ENCODE measurements around the gene UBTD1.
"Not testable (repeated sequence)": the region's sequence is repeated elsewhere in the genome, so short reads cannot be mapped to it uniquely, and the experiment has no call there.

The UBTD1 gene

DNA sequence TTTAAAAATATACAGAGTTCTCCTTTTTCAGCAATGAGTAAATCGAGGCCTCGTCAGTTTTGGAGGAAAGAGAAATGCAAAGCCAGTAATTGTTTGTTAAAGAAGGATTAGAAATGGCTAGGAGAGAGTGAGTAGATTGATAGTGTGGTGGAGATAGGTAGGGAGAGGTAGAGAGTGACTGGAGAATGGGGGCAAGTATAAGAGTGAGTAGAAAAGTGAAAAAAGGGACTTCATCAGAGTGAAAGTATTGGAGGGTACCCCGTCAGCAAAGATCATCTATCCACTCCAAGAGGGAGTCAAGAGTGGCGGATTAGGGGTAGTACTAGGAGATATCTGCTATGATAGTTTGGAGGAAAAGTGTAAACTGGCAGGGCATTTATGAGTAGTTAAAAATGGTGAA, 64.6 kb downstream of the UBTD1 start:
- DNase-seq (ENCODE audit: low spot score): no peak

DNA sequence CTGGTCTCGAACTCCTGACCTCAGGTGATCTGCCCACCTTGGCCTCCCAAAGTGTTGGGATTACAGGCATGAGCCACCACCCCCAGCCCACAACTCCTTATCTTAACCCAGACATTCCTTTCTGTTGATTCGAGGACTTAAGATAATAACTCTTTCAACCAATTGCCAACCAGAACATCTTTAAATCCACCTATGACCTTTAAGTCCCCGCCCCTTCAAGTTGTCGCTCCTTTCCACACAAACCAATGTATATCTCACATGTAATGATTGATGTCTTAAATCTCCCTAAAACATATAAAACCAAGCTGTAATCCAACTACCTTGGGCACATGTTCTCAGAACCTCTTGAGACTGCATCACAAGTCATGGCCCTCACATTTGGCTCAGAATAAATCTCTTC, 66.1 kb downstream of the UBTD1 start:
- no peak for DNase-seq (ENCODE audit: low spot score)

DNA sequence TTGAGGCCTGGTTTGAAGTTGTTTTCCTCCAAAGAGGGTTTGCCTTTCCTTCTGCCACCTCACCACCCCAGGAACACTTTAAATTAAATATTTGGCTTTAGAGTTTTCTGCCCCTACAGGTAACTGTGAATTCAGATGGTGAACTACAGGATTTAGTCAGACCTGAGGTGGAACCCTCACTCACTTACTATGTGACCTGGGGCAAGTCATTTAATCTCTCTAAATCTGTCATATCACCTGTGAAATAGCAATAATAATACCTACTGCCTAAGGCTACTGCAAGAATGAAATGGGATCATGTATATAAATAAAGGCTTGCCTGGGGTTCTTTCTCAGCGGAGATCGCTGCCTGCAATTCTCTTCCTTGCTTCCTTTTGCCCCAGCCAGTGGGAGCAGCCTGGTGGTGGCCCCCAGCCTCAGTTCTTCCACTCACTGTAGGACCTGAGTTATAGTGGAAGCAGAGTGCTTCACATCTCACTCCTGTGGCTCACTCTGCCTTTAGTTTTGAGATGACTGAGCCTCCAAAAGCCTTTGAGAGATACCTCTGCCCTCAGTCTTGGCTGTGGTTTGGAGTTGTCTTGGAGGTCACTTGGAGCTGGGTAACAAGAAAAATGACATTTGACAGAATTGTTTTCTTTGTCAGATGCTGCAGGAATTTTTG, 67.7 kb downstream of the UBTD1 start:
- DNase-seq (ENCODE audit: low spot score): no peak

DNA sequence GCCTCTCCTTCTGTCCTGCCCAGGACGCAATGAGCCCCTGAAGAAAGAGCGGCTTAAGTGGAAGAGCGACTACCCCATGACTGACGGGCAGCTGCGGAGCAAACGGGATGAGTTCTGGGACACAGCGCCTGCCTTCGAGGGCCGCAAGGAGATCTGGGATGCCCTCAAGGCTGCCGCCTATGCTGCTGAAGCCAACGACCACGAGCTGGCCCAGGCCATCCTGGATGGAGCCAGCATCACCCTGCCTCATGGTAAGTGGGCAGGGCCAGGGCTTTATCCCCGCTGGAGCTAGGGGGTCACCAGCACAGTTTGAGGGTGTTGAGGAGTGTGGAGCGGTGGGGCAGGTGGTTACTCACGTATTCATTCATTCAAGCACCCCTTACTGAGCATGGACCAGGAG, 69.2 kb downstream of the UBTD1 start:
- no peak for DNase-seq (ENCODE audit: low spot score)

DNA sequence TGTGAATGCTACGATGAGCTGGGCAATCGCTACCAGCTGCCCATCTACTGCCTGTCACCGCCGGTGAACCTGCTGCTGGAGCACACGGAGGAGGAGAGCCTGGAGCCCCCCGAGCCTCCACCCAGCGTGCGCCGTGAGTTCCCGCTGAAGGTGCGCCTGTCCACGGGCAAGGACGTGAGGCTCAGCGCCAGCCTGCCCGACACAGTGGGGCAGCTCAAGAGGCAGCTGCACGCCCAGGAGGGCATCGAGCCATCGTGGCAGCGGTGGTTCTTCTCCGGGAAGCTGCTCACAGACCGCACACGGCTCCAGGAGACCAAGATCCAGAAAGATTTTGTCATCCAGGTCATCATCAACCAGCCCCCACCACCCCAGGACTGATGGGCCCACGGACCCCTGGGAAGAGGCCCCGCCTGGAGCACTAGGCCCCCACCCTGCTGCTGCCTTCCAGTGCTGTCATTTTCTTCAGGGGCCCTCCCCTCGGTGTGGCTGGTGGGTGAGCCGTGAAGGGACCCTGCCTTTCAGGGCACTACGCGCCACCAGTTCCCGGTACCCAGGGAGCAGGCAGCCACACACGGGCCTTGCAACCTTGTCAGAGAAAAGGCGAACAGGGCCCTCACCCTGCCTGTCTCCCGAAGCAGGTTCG, 71.5 kb downstream of the UBTD1 start:
- DNase-seq (ENCODE audit: low spot score): no peak

DNA sequence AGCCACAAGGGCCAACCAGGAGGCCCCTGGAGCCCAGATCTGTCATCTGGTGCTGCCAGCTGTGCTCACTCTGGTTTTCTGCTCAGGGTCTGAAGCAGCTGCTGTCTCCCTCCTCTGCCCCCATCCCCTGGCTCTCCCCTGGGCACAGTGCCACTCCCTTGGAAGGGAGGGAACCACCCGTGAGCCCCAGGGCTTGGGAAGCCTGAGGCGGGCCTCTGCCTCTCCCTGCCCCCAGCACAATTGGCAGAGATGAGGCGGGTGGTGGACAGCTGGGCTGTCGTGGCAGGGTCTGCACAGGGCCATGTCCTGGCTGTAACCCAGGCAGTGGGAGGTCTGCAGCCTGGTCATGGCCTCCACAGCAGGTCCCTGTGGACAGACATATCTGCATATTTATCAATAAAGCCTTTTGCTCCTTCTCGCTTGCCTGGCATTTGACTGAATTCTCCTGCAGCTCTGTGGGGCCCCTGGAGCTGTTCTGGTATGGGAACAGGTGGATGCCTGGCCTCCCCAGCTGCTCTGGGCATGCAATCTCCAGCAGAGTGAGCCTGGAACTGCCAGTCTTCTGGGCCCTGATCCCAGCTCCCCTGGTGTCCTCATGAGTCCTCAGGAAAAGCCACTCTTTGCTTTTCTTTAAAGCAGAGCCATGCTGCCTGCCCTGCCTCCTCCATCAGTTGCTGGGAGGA, 72.2 kb downstream of the UBTD1 start:
- no peak for DNase-seq (ENCODE audit: low spot score)

DNA sequence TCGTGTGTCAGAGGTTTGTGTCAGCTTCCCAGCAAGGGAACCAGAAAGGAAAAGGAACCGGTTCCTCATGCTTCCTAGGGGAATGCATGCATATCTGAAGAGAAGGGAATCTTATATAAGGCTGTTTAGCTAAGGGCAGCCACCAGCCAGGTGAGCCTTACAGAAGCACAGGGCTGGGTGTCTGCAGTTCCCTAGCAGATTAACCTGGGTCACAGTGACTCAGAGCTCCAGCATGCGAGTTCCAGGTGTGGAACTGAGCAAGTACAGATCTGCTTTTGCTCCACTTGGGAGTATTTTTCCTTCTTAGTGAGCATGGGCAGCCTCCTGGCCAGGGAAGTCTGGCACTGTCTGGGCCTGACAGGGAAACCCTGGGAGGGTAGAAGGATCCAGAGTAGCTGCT, 72.9 kb downstream of the UBTD1 start:
- no peak for DNase-seq (ENCODE audit: low spot score)

DNA sequence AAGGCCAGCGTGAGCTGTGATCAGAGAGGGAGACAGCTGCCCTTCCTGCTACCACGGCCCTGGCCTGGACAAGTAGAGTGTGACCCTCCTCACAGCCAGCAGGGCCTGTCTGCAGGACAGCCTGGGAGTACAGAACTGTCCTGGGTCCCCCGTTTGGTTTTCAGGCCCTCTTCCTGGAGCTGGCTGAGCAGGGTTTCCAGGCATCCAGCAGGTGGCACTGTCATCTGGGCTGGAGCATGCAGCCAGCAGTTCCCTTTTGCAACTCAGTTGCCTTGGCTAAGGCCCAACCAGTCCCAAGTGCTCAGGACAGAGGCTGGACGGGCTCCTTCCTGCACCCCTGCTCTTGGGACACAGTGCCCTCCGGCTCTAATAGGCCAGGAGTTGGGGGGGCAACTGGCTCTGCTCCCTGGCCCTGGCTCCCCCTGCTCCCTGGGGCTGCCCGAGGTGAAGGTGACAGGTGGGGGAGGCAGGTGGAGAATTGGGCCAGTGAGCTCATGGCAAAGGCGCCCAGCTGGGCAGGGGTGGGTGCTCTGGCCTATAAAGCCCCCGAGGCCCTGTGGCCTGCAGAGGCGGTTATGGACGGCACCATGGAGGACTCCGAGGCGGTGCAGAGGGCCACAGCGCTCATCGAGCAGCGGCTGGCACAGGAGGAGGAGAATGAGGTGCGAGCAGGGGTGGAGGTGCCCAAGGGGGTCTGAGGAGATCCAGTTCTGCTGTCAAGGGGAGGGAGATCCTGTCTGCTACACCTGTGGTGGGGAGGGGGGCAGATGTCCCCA, 73.7 kb downstream of the UBTD1 start, which contains the start of gene ANKRD2:
TSS of gene ANKRD2 (plus strand) at position 566 of the 776 bp plus-strand sequence. CDS start at position 576, 10 bp downstream.
- DNase-seq (ENCODE audit: low spot score): peak; percentile 75

DNA sequence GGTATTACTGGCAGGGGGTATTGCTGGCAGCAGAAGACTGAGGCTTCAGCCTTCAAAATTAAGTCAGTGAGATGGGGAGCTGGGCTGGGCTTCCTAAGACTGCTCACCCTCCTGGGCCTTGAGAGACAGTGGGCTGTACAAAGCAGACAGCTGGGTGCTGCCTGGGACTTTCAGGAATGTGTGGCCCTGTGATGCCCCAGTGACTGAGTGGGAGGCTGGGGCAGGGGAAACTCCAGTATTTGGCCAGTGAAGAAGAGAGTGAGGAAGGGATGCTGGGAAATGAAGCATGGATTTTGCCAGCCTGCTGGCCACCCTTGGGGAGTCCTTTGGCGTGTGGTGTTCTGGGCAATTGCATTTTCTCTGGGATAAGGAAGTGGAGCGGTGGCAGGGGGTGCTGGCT, 74.3 kb downstream of the UBTD1 start:
- DNase-seq (ENCODE audit: low spot score): no peak

DNA sequence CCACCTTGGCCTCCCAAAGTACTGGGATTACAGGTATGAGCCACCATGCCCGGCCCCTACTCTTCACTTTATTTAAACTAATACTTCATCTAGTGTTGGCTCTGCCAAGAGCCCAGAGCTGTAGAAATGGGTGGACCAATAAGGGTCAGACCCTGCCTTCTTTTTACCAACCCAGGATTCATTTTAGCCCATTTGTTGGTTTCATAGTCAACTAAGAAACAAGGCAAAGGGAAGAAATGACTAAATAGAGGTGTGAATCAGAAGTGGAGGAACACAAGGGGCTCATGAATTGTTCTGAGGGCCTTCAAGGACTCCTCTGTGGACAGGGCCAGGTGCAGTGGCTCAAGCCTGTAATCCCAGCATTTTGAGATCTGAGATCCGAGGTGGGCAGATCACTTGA, 74.9 kb downstream of the UBTD1 start:
- DNase-seq (ENCODE audit: low spot score): no peak

DNA sequence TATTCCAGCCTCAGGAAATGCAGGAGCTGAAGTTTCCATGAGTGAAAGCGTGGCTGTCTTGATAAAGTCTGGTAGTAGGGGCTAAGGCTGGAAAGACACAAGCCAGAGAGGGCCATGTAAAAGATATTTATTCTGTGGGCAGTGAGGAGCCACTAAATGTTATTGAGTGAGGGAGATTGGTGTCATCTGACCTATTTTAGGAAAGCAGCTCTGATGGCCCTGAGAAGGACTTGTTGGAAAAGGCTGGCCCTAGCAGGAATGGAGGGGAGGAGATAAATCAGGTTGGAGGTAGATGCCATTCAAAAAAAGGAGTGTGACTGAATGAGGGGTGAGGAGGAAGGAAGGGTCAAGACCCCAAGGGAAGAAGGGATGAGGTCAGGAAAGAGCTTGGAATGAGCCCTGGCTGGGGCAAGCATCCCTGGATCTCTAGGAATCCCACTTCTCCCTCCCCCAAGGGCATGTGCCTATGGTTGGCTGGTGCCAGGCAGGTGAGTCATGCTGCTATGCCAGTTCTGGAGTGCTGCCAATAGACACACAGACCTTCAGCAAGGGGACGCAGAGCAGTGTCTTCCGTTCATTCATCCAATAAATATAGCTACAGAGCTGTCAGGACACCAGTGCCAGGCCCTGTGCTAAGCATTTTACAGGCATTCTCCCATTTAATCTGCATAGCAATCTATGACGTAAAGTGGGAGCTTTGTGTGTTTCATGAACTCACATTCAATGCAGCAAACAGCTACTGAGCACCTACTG, 75.8 kb downstream of the UBTD1 start:
- DNase-seq (ENCODE audit: low spot score): peak; percentile 60

DNA sequence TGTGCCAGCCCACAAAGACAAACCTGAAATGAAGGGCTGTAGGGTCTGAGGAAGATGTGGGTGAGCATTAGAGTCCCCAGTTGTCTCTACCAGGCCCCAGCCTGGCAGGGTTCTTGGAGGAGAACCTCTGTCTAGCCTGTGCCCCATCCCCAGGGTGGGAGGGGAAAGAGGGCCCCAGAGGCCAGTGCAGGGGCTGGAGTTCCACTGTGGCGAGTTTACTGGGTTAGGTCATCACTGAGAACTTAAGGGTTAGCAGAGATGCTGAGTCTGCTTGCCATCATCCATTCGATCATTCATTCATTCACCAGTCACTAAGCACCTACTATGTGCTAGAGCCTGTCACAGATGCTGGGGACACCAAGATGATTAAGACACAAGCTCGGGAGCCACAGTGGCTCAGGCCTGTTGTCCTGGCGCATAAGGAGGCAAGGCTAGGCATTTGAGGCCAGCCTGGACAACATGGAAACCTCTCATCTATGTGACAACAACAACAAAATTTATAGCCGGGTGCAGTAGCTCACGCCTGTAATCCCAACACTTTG, 76.5 kb downstream of the UBTD1 start:
- DNase-seq (ENCODE audit: low spot score): no peak

DNA sequence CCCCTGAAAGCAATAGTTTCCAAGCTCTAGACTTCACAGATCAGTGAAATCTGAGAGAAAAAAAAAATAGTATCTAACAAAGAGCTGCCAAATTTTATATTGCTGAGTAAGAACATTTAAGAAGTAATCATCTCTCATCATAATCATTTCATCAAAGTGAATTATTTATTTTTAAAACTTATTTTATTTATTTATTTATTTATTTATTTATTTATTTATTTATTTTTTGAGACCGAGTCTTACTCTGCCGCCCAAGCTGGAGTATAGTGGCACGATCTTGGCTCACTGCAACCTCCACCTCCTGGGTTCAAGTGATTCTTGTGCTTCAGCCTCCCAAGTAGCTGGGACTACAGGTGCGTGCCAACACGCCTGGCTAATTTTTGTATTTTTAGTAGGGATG, 77.8 kb downstream of the UBTD1 start:
- not testable (repeated sequence) for DNase-seq (ENCODE audit: low spot score)

DNA sequence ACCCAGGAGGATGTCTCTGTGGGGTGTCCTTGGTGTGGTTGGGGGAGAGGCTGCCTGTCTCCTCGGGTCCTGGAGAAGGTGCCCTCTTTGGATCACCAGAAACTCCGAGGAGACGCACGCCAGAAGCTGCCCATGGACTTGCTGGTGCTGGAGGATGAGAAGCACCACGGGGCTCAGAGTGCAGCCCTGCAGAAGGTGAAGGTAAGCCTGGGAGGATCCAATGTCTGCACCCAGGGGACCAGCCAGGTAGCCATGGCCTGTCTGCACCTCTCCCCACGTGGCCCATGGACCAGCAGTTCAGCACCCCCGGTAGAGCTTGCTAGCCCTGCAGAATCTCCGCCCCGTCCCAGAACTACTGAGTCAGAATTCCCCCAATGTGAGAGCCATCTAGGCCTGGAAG, 79.0 kb downstream of the UBTD1 start:
- DNase-seq (ENCODE audit: low spot score): no peak

DNA sequence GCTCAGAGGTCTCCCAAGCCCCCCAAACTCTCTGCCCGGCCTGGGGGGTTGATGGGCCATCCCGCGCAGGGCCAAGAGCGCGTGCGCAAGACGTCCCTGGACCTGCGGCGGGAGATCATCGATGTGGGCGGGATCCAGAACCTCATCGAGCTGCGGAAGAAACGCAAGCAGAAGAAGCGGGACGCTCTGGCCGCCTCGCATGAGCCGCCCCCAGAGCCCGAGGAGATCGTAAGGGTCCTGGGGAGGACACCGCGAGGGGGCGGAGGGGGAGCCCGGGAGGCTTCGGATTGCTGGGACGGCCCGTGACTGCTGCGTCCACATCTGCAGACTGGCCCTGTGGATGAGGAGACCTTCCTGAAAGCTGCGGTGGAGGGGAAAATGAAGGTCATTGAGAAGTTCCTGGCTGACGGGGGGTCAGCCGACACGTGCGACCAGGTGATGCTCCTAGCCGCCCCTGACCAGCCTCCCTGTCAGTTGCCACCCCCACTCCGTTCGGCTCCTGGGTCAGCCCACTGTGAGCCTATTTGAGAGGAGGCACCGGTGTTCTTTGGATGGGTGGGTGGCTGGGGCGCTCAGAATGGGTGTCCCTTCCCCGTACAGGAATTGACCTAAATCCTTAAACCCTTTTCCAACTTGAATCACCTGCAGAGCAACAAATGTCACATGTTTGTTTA, 79.6 kb downstream of the UBTD1 start:
- DNase-seq (ENCODE audit: low spot score): no peak

DNA sequence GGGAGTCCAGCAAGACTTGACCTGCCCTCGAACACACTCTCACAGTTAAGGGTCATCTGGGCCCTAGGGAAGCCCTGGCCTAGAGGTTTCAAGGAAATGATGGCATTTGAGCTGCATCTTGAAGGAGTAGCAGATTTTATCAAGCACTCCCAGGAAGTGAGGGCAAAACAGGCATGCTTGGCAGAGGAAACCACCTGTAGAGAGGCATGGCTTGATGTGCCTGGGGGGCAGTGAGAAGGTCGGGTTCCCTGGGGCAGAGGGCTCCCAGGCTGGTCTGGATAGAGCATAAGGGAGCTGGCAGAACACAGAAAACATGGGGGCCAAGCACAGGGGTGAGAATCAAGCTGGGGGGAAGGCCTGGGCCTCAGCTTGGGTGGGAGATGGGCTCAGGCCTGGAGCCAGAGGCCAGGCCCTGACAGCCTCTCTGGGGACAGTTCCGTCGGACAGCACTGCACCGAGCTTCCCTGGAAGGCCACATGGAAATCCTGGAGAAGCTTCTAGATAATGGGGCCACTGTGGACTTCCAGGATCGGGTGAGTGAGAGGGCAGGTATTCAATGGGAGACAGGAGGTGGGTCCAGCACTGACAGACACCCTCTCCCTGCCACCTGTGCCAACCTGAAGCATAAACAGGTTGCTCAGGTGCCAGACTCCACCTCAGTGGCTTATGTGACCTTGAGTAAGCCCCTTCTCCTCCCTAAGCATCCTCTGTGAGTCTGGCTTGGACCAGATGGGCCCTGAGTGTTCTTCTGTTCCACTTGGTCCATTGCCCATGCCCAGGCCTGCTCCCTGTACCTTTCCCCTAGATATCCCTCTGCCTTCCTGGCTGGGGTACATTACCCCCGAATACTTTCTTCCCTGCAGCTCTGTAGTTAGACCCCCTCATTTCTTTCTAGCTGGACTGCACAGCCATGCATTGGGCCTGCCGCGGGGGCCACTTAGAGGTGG, 82.0 kb downstream of the UBTD1 start:
- DNase-seq (ENCODE audit: low spot score): no peak

DNA sequence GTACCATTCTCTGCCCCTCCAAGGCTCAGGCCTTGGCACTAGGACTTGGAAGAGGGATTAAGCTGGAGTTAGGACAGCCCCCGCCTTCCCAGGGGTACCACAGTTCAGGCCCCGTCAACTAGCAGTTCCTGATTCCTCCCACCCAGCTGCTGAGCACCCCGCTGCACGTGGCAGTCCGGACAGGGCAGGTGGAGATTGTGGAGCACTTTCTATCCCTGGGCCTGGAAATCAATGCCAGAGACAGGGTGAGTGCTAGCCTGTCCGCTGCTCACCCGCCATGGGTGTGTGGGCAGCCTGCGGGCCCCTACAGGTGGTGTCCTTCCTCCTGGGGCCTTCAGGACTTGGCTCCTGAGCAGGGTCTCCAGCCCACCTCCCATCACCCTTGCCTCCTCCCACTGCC, 83.4 kb downstream of the UBTD1 start:
- DNase-seq (ENCODE audit: low spot score): no peak

DNA sequence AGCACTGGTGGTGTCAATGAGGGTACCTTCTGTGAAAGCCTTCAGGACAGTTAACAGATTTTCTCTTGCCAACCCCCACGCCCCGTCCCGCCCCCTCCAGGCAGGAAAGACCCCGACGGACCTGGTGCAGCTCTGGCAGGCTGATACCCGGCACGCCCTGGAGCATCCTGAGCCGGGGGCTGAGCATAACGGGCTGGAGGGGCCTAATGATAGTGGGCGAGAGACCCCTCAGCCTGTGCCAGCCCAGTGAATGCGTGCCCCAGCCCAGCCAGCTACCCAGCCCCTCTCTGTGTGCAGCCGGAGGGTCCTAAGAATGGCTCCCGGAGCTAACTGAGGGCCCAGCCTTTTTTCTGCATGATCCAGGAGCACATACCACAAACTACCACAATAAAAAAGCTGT, 84.8 kb downstream of the UBTD1 start:
- DNase-seq (ENCODE audit: low spot score): no peak

DNA sequence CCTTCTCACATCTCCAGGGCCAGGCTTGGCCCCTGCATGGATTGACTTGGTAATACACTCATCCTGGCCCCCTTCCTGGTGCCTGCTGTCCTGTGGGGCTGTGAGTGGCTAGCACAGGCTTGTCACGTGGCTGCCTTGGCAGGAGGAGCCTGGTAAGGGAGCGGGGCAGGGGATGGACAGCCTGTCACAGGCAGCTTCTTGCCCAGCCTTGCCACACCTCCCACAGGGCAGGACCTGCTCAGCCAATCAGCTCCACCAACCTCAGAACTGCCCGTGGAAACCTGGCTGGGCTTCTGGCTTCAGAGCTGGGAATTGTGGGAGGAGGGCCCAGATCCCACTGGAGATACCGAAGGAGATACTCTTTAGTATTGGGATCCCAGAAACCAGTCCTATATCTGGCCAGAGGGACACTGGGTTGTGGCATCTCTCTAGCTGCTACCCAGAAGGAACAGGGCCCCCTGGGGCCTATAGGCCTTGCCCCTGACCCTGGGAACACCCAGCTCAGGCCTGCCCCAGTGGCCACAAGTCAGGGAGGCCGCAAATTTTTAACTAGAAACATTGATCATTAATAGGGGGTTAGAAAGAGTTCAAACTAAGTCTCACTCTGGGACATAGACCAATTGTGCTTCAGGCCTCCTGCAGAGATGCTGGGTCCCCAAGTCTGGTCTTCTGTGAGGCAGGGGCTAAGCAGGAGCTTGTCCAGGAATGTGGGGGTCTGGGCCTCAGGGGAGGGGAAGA, 85.5 kb downstream of the UBTD1 start, which contains the start of gene HOGA1:
TSS of gene HOGA1 (plus strand) at position 330 of the 738 bp plus-strand sequence. CDS start at position 645, 315 bp downstream.
- DNase-seq (ENCODE audit: low spot score): peak; percentile 23
